DMS53 treated with DMSO at 0.1 percent for 48 hours (cell line): ENCODE results near the gene PRUNE2.

Experiments
- DNase-seq: peaks from one replicate; lab custom pipeline; 2025; ENCODE audit not compliant: unreplicated experiment; lab: John Stamatoyannopoulos, UW

The PRUNE2 gene

GRCh38 chr9:76637416-76637815, 268.5 kb downstream of the PRUNE2 start:
- DNase-seq: no peak

GRCh38 chr9:76634356-76635054, 271.4 kb downstream of the PRUNE2 start:
- DNase-seq: no peak

- DNase-seq: no peak
Observed at GRCh38 chr9:76630916-76631315, 275.0 kb downstream of the PRUNE2 start.

GRCh38 chr9:76629205-76629990, 276.5 kb downstream of the PRUNE2 start:
- DNase-seq: no peak

- DNase-seq: no peak
Observed at GRCh38 chr9:76628155-76628554, 277.8 kb downstream of the PRUNE2 start.

GRCh38 chr9:76626980-76627379, 278.9 kb downstream of the PRUNE2 start:
- no peak for DNase-seq

DNA sequence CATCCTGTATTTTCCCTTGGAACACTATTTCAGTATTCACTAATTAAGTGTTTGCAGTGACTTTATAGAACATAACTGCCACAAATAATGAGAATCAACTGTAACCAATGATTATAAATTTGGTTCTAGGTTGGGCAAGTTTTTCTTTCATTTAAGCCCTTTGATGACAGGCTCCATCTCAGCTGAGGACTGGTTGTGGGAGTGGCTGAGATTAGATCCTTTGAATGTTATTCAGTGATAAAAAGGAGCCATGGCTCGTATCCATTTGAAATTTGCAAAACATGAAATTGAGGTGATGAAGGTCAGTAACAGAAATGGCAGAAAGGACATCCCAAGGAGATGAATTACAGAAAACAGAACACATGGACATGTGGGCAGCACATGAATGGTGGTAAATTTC, 279.8 kb downstream of the PRUNE2 start:
- no peak for DNase-seq

GRCh38 chr9:76624391-76625048, 281.4 kb downstream of the PRUNE2 start:
- no peak for DNase-seq

- DNase-seq: no peak
Observed at GRCh38 chr9:76620996-76621395, 284.9 kb downstream of the PRUNE2 start.

- no peak for DNase-seq
Observed at GRCh38 chr9:76620581-76620980, 285.3 kb downstream of the PRUNE2 start.

DNA sequence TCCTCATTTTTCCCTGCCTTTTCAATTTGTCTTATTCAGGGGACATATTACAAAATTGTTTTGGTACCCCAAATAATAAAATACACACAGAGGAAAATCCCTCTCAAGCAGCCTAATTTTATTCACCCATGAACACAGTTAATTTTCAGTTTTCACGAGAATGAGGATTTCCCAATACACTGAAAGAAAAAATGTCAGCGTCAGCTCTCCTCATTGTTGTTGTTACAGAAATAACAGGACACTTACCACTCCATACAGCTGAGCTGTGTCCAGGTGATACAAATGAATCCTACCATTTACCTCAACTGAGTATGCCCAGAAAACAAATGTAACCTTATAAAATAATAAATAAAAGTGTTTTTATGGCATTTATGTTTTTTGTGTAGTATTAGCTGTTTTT, 286.3 kb downstream of the PRUNE2 start:
- DNase-seq: no peak

DNA sequence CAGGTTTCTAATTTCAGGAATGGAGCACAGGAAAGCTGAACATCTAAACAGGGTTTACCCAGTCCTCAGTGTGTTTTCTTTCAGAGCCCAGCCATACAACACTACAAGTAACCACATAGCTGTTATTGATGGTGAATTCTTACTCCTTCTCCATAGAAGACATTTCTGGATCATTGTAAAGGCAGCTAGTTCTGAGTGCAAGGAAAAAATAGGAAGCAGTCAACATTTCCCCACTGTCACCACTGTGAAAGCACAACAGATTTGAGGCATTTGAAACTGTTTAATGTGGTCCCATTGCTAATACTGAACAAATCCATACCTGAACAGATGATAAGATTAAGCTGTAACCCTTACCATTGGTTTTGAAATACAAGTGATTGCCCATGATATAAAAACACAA, 286.7 kb downstream of the PRUNE2 start:
- DNase-seq: no peak

- DNase-seq: no peak
Observed at GRCh38 chr9:76618762-76619161, 287.2 kb downstream of the PRUNE2 start.

- no peak for DNase-seq
Observed at GRCh38 chr9:76617497-76618175, 288.3 kb downstream of the PRUNE2 start.

DNA sequence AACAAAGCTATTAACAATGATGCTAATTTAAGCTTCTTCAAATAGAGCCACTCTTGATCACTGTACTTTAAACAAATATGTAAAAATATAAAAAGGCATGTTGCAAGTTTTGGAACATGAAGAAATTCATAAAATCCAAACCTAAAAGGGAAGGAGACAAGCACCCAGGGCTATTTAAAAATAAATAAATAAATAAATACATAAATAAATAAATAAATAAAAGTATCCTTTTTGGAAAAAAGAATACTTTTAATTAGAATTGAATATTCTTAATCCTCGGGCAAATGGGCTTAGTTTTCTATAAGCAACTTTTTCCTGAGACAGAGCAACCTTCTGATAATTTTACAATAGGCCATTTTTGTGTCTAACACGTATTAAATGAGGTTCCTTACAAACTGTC, 289.1 kb downstream of the PRUNE2 start:
- no peak for DNase-seq

GRCh38 chr9:76615177-76615603, 290.7 kb downstream of the PRUNE2 start:
- no peak for DNase-seq

DNA sequence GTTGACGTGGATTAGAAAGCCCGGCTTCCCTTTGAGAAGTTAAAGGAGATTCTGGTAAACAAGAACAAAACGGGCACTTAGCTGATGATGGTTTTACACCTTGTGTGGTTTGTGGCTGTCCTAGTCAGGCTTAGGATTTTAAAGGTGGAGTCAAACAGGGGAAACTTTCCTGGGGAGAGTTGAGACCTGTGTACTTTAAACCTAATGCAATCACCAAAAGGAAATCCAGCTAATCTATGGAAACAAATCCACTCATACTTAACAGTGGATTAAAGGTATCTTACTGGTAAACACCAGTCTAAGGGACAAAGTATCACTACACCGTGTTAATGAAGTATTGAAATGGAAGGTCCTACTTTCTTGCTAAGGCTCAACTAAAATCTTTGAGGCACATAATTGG, 291.9 kb downstream of the PRUNE2 start:
- DNase-seq: no peak

GRCh38 chr9:76613150-76613781, 292.6 kb downstream of the PRUNE2 start:
- no peak for DNase-seq

DNA sequence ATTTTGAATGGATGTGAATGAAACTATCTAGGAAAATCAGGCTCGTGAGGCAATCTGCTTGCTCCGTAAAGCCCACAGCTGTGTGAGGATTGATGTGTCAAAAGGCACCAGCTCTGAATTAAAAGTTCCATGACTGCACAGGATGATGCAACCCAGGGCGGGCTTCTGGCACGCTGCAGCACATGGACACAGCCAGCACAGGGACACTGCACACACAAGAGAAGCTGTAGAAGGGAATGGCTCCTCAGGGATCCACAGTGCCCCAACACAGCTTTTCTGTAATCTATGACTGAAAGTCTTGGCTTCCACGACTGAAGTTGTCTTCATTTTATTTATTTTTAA, 295.9 kb downstream of the PRUNE2 start:
- DNase-seq: no peak

DNA sequence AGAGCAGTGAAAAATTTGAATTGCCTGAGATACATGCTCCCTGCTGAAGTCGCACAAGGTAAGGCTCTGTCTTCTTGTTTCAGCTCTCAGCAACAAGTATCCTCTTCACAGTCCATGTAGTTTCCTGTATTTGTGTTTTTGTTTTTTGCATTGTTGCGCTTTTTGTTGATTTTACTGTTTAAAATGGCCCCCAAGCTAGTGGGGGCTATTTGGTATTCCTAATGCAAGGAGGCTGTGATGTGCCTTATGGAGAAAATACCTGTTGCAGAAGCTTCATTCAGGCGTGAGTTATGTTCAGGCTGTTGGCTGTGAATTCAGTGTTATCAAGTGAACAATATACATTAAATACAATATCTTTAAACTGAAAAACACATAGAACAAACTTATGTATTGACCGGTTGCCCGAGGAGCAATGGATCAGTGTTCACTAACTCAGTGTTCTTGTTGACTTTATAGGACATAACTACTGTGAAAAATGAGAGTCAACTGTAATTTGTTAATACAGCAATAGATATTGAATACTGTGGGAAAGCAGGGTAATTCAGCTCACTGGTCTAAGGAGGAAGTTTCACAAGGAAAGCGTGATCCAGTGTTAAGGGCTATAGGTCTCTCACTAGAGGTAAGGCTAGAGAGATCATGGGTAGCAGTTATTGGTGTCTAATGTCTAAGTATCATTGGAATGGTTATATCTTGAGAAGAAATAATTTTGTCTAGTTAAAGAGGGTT, 296.5 kb downstream of the PRUNE2 start:
- no peak for DNase-seq
